H1 (cell line): ENCODE measurements around the gene PPIF.

Experiments
- CTCF ChIP-seq, 3 experiments: IDR thresholded peaks; 1 replicate in 2 of 3; 2 replicates in 1 of 3; pipeline versions ENCODE4 v1.5.1 to v1.6.1; 2011; ENCODE audit warnings: low read length in 3 of 3, mild to moderate bottlenecking in 3 of 3, inconsistent platforms in 2 of 3, low read depth in 1 of 3, moderate library complexity in 1 of 3; ENCODE audit not compliant: insufficient read depth in 1 of 3; ENCODE audit errors: control extremely low read depth in 1 of 3
- JUN ChIP-seq: IDR thresholded peaks from 2 replicates; pipeline ENCODE4 v1.6.1; 2011; ENCODE audit warnings: low read depth, mild to moderate bottlenecking, improper control_type of control experiment, low read length

GRCh38 chr10:79397051-79397450 is 49.8 kb downstream of the PPIF start:
- TF ChIP-seq CTCF (IDR thresholded peaks at IDR 0.05; ENCODE audit: control extremely low read depth in 1 of 3, insufficient read depth in 1 of 3, low read depth in 1 of 3, low read length in 3 of 3) (no peak), JUN (no peak)
